ENCODE data around the gene RPTOR. TPM values are rescaled to one million over a fixed set of nuclear protein-coding genes. Genes with fewer than 3 reads are reported as not detected.

The RPTOR gene
- total RNA-seq, 2 experiments from 2014 or later = 48.7 to 58.2 TPM

GRCh38 chr17:80899402-80900268 is 355.0 kb downstream of the RPTOR start:
- DNase-seq = peak; percentile 89
- H3K9me3 Mint-ChIP-seq = no peaks in the 10 kb centered on the region
- H3K27me3 Mint-ChIP-seq = no peaks in the 10 kb centered on the region
- H3K36me3 Mint-ChIP-seq (ENCODE audit: low read depth) = peaks cover 62% of the 10 kb centered on the region
- no peak overlapping the region for H3K4me3 Mint-ChIP-seq
- peaks cover 70% of the 10 kb centered on the region for H3K4me1 Mint-ChIP-seq
- ChIA-PET POLR2A (interaction anchor here (1.0 kb wide), 1 partner anchor 80 kb away, joined by 4 read pairs; no protein-coding TSS in a partner anchor), CTCF (interaction anchor here (0.6 to 2.2 kb wide), 42 partner anchors 10 to 798 kb away, joined by 3 to 16 read pairs (median 3); partner anchors contain the start of gene GAA)
- peak overlapping the region; percentile 66 for H3K27ac Mint-ChIP-seq

GRCh38 chr17:80901319-80901718 is 356.7 kb downstream of the RPTOR start:
- Mint-ChIP-seq H3K36me3 (ENCODE audit: low read depth) (peaks cover 47% of the 10 kb centered on the region), H3K27ac (peak overlapping the region; percentile 64), H3K4me3 (no peak overlapping the region), H3K27me3 (no peaks in the 10 kb centered on the region), H3K4me1 (peaks cover 55% of the 10 kb centered on the region), H3K9me3 (no peaks in the 10 kb centered on the region)
- ChIA-PET CTCF (interaction anchor here (0.8 to 1.5 kb wide), 5 partner anchors 10 to 428 kb away, joined by 3 to 5 read pairs (median 4); no protein-coding TSS in a partner anchor), POLR2A (no interaction called here)
- DNase-seq = no peak

GRCh38 chr17:80902197-80902962 is 357.7 kb downstream of the RPTOR start:
- no peak for DNase-seq
- Mint-ChIP-seq H3K4me3 (no peak overlapping the region), H3K36me3 (ENCODE audit: low read depth) (peaks cover 37% of the 10 kb centered on the region), H3K4me1 (peaks cover 45% of the 10 kb centered on the region), H3K27me3 (no peaks in the 10 kb centered on the region), H3K9me3 (no peaks in the 10 kb centered on the region), H3K27ac (peak overlapping the region; percentile 47)
- CTCF ChIA-PET = no interaction called here
- POLR2A ChIA-PET = no interaction called here

- H3K9me3 Mint-ChIP-seq = no peaks in the 10 kb centered on the region
- no peak for DNase-seq
- no peaks in the 10 kb centered on the region for H3K27me3 Mint-ChIP-seq
- CTCF ChIA-PET = interaction anchor here (0.7 kb wide), 1 partner anchor 9 kb away, joined by 3 read pairs; no protein-coding TSS in a partner anchor
- no peak overlapping the region for H3K27ac Mint-ChIP-seq
- POLR2A ChIA-PET = no interaction called here
- peaks cover 37% of the 10 kb centered on the region for H3K36me3 Mint-ChIP-seq (ENCODE audit: low read depth)
- H3K4me1 Mint-ChIP-seq = peaks cover 41% of the 10 kb centered on the region
- no peak overlapping the region for H3K4me3 Mint-ChIP-seq
Measured at GRCh38 chr17:80902963-80903611, 358.4 kb downstream of the RPTOR start.

- DNase-seq = no peak
- POLR2A ChIA-PET = no interaction called here
- Mint-ChIP-seq H3K27ac (no peak overlapping the region), H3K4me1 (peaks cover 31% of the 10 kb centered on the region), H3K9me3 (no peaks in the 10 kb centered on the region), H3K4me3 (no peak overlapping the region), H3K36me3 (ENCODE audit: low read depth) (peaks cover 36% of the 10 kb centered on the region), H3K27me3 (no peaks in the 10 kb centered on the region)
- CTCF ChIA-PET = interaction anchor here (0.7 to 1.1 kb wide), 3 partner anchors 8 to 192 kb away, joined by 3 read pairs; no protein-coding TSS in a partner anchor
Measured at GRCh38 chr17:80904036-80904753, 359.6 kb downstream of the RPTOR start.

GRCh38 chr17:80905586-80906230 is 361.1 kb downstream of the RPTOR start:
- peaks cover 19% of the 10 kb centered on the region for H3K4me1 Mint-ChIP-seq
- H3K27ac Mint-ChIP-seq = no peak overlapping the region
- H3K27me3 Mint-ChIP-seq = no peaks in the 10 kb centered on the region
- peaks cover 41% of the 10 kb centered on the region for H3K36me3 Mint-ChIP-seq (ENCODE audit: low read depth)
- H3K9me3 Mint-ChIP-seq = no peaks in the 10 kb centered on the region
- no peak for DNase-seq
- POLR2A ChIA-PET = no interaction called here
- CTCF ChIA-PET = interaction anchor here (1.1 kb wide), 1 partner anchor 120 kb away, joined by 3 read pairs; no protein-coding TSS in a partner anchor
- no peak overlapping the region for H3K4me3 Mint-ChIP-seq

- H3K36me3 Mint-ChIP-seq (ENCODE audit: low read depth) = peaks cover 37% of the 10 kb centered on the region
- no peaks in the 10 kb centered on the region for H3K27me3 Mint-ChIP-seq
- no peak overlapping the region for H3K4me3 Mint-ChIP-seq
- H3K4me1 Mint-ChIP-seq = peaks cover 13% of the 10 kb centered on the region
- POLR2A ChIA-PET = no interaction called here
- H3K9me3 Mint-ChIP-seq = no peaks in the 10 kb centered on the region
- CTCF ChIA-PET = interaction anchor here (0.6 to 1.0 kb wide), 2 partner anchors 22 to 733 kb away, joined by 3 read pairs; no protein-coding TSS in a partner anchor
- no peak for DNase-seq
- no peak overlapping the region for H3K27ac Mint-ChIP-seq
Measured at GRCh38 chr17:80906364-80907259, 362.0 kb downstream of the RPTOR start.

- Mint-ChIP-seq H3K36me3 (ENCODE audit: low read depth) (peaks cover 33% of the 10 kb centered on the region), H3K27ac (no peak overlapping the region), H3K4me1 (peaks cover 8% of the 10 kb centered on the region), H3K9me3 (no peaks in the 10 kb centered on the region), H3K4me3 (no peak overlapping the region), H3K27me3 (no peaks in the 10 kb centered on the region)
- DNase-seq = no peak
- ChIA-PET CTCF (interaction anchor here (1.0 kb wide), 1 partner anchor 21 kb away, joined by 3 read pairs; no protein-coding TSS in a partner anchor), POLR2A (no interaction called here)
Measured at GRCh38 chr17:80907281-80907680, 362.6 kb downstream of the RPTOR start.

GRCh38 chr17:80908211-80908610 is 363.6 kb downstream of the RPTOR start:
- ChIA-PET CTCF (interaction anchor here (1.1 to 3.5 kb wide), 2 partner anchors 9 to 334 kb away, joined by 3 to 16 read pairs; no protein-coding TSS in a partner anchor), POLR2A (no interaction called here)
- H3K36me3 Mint-ChIP-seq (ENCODE audit: low read depth) = peaks cover 38% of the 10 kb centered on the region
- H3K4me3 Mint-ChIP-seq = no peak overlapping the region
- no peak for DNase-seq
- no peaks in the 10 kb centered on the region for H3K27me3 Mint-ChIP-seq
- no peak overlapping the region for H3K27ac Mint-ChIP-seq
- H3K4me1 Mint-ChIP-seq = peaks cover 7% of the 10 kb centered on the region
- no peaks in the 10 kb centered on the region for H3K9me3 Mint-ChIP-seq

- peaks cover under 1% of the 10 kb centered on the region for H3K9me3 Mint-ChIP-seq
- H3K27ac Mint-ChIP-seq = no peak overlapping the region
- POLR2A ChIA-PET = no interaction called here
- DNase-seq = no peak
- peaks cover 7% of the 10 kb centered on the region for H3K4me1 Mint-ChIP-seq
- CTCF ChIA-PET = interaction anchor here (0.6 to 3.5 kb wide), 3 partner anchors 9 to 334 kb away, joined by 3 to 16 read pairs (median 3); no protein-coding TSS in a partner anchor
- H3K36me3 Mint-ChIP-seq (ENCODE audit: low read depth) = peaks cover 42% of the 10 kb centered on the region
- H3K4me3 Mint-ChIP-seq = no peak overlapping the region
- H3K27me3 Mint-ChIP-seq = no peaks in the 10 kb centered on the region
Measured at GRCh38 chr17:80908776-80909175, 364.1 kb downstream of the RPTOR start.

- Mint-ChIP-seq H3K27me3 (no peaks in the 10 kb centered on the region), H3K4me3 (no peak overlapping the region), H3K9me3 (peaks cover 2% of the 10 kb centered on the region), H3K27ac (peak overlapping the region; percentile 69), H3K36me3 (ENCODE audit: low read depth) (peaks cover 44% of the 10 kb centered on the region), H3K4me1 (peaks cover 7% of the 10 kb centered on the region)
- ChIA-PET POLR2A (no interaction called here), CTCF (interaction anchor here (1.6 to 3.5 kb wide), 2 partner anchors 10 to 21 kb away, joined by 4 to 16 read pairs; no protein-coding TSS in a partner anchor)
- DNase-seq = no peak
Measured at GRCh38 chr17:80909635-80910034, 365.0 kb downstream of the RPTOR start.

Data from activated CD4-positive, alpha-beta T cell treated with anti-CD3 and anti-CD28 coated beads, Interleukin-2, amount 10 ng/mL, durations not matched to agents 7 days and 5 days (primary cell).